Smooth muscle cell (in vitro differentiated cells): ENCODE measurements around the gene CDKAL1. TPM values are rescaled to one million over a fixed set of nuclear protein-coding genes. Genes with fewer than 3 reads are reported as not detected.
A peak's percentile ranks its signal among the peaks of the same experiment; 100 is the strongest.

Experiments used
- DNase-seq: peaks from one replicate; lab custom pipeline; 2025; ENCODE audit not compliant: unreplicated experiment; lab: John Stamatoyannopoulos, UW
- H2AFZ ChIP-seq: fragments of 200-600 bp; sonication (generic); 2 replicates; pipeline ENCODE4 v1.6.0; 2016; ENCODE audit warnings: antibody characterized with exemption, low read depth, mild to moderate bottlenecking
- H3F3A ChIP-seq: fragments of 200-600 bp; sonication (generic); 2 replicates; pipeline ENCODE4 v1.6.0; 2017; ENCODE audit warnings: antibody characterized with exemption, low read depth
- H3K27ac ChIP-seq: fragments of 200-600 bp; sonication (generic); 2 replicates; pipeline ENCODE4 v1.5.1; 2016; ENCODE audit warnings: low read depth, mild to moderate bottlenecking
- H3K27me3 ChIP-seq: fragments of 200-600 bp; sonication (generic); 2 replicates; pipeline ENCODE4 v1.6.1; 2016; ENCODE audit warnings: low read depth, mild to moderate bottlenecking
- H3K36me3 ChIP-seq: fragments of 200-600 bp; sonication (generic); 2 replicates; pipeline ENCODE4 v1.5.1; 2016; ENCODE audit warnings: low read depth
- H3K4me1 ChIP-seq: fragments of 200-600 bp; sonication (generic); 2 replicates; pipeline ENCODE4 v1.5.1; 2016; ENCODE audit warnings: low read depth
- H3K4me2 ChIP-seq: fragments of 200-600 bp; sonication (generic); 2 replicates; pipeline ENCODE4 v1.6.0; 2016; ENCODE audit warnings: mild to moderate bottlenecking
- H3K4me3 ChIP-seq: fragments of 200-600 bp; sonication (generic); 2 replicates; pipeline ENCODE4 v1.5.1; 2016; ENCODE audit warnings: mild to moderate bottlenecking
- H3K79me2 ChIP-seq: fragments of 200-600 bp; sonication (generic); 2 replicates; pipeline ENCODE4 v1.6.0; 2016; ENCODE audit warnings: low read depth, mild to moderate bottlenecking
- H3K9ac ChIP-seq: fragments of 200-600 bp; sonication (generic); 2 replicates; pipeline ENCODE4 v1.6.0; 2016; ENCODE audit warnings: low read depth
- H3K9me3 ChIP-seq: fragments of 200-600 bp; sonication (generic); replicated peaks from 2 replicates; pipeline ENCODE4 v1.5.1; 2016; ENCODE audit warnings: low read depth
- H4K20me1 ChIP-seq: fragments of 200-600 bp; sonication (generic); 2 replicates; pipeline ENCODE4 v1.6.0; 2016; ENCODE audit warnings: low read depth
- WGBS: methylation state at CpG from one replicate; pipeline ENCODE4 v1.1.7; 2016; ENCODE audit warnings: low lambda C conversion rate; 5-methylcytosine and 5-hydroxymethylcytosine counted together
- polyA plus RNA-seq: library from polyadenylated mRNA; unstranded; fragments of >200 nt; fragmentation: Nextera tagmentation; extraction: Ambion mirVana; gene quantifications from 2 replicates; pipeline ENCODE4 v1.2.1, GENCODE V29; 2016
- total RNA-seq: library from RNA; depleted of rRNA; stranded (reverse); fragments of >200 nt; gene quantifications from 2 replicates; pipeline ENCODE4 v1.2.3, GENCODE V29; 2014
- TF ChIP-seq, protein P1 (sequence below): fragments of 200-600 bp; sonication (generic); IDR thresholded peaks from 2 replicates; pipeline ENCODE4 v1.5.1; 2017; ENCODE audit warnings: borderline replicate concordance, mild to moderate bottlenecking, antibody characterized with exemption; ENCODE audit not compliant: insufficient read depth, poor library complexity, severe bottlenecking

CDKAL1 gene
- total and polyA plus RNA-seq, 2 experiments from 2014 or later, result 16.5 to 16.6 TPM

DNA sequence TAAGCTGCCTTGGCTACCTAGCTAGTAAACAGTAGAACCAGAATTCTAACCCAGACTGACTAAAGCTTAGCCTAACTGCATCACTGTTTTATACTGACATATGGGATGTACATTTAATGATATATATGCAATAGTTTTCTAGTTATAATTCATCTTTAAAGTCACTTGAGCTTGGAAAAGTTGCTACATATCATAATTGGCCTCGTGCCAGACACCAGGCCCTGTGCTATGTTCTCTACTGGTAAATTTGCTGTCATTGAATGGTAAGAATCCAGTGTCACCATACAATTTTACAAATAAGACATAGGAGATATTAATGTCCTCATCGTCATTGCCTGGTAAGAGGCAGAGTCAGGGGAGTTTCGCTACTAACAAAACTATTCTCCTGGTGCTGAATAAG lies 396.8 kb downstream of the CDKAL1 start:
- no peak overlapping the region for H3K27ac ChIP-seq
- H3K4me3 ChIP-seq, result no peak overlapping the region
- H3K9ac ChIP-seq, result no peak overlapping the region
- H2AFZ ChIP-seq, result no peak overlapping the region
- no peak for DNase-seq
- 92% methylated on average over 3 of the region's 3 CpGs for WGBS
- no peaks in the 10 kb centered on the region for H3K79me2 ChIP-seq
- H3F3A ChIP-seq, result no peaks in the 10 kb centered on the region
- no peaks in the 10 kb centered on the region for H3K9me3 ChIP-seq
- H3K36me3 ChIP-seq, result no peaks in the 10 kb centered on the region
- TF ChIP-seq, protein P1, sequence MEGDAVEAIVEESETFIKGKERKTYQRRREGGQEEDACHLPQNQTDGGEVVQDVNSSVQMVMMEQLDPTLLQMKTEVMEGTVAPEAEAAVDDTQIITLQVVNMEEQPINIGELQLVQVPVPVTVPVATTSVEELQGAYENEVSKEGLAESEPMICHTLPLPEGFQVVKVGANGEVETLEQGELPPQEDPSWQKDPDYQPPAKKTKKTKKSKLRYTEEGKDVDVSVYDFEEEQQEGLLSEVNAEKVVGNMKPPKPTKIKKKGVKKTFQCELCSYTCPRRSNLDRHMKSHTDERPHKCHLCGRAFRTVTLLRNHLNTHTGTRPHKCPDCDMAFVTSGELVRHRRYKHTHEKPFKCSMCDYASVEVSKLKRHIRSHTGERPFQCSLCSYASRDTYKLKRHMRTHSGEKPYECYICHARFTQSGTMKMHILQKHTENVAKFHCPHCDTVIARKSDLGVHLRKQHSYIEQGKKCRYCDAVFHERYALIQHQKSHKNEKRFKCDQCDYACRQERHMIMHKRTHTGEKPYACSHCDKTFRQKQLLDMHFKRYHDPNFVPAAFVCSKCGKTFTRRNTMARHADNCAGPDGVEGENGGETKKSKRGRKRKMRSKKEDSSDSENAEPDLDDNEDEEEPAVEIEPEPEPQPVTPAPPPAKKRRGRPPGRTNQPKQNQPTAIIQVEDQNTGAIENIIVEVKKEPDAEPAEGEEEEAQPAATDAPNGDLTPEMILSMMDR, result no peak
- no peaks in the 10 kb centered on the region for H3K27me3 ChIP-seq
- no peak overlapping the region for H3K4me2 ChIP-seq
- no peaks in the 10 kb centered on the region for H4K20me1 ChIP-seq
- H3K4me1 ChIP-seq, result peaks cover 17% of the 10 kb centered on the region

GRCh38 chr6:20931772-20932171 lies 397.5 kb downstream of the CDKAL1 start:
- no peak for DNase-seq

GRCh38 chr6:20932284-20932683 lies 398.0 kb downstream of the CDKAL1 start:
- Histone ChIP-seq H3F3A (no peaks in the 10 kb centered on the region), H3K4me1 (peaks cover 17% of the 10 kb centered on the region), H3K36me3 (no peaks in the 10 kb centered on the region), H3K27me3 (no peaks in the 10 kb centered on the region), H3K9ac (no peak overlapping the region), H2AFZ (no peak overlapping the region), H3K4me2 (peak overlapping the region; percentile 17), H3K27ac (no peak overlapping the region), H3K79me2 (no peaks in the 10 kb centered on the region), H3K9me3 (no peaks in the 10 kb centered on the region), H3K4me3 (no peak overlapping the region), H4K20me1 (no peaks in the 10 kb centered on the region)
- DNase-seq, result no peak
- WGBS, result 70% methylated on average over 5 of the region's 5 CpGs
- TF ChIP-seq, protein P1, result no peak

More at GRCh38 chr6:20931772-20932171, 397.5 kb downstream of the CDKAL1 start:
- Histone ChIP-seq H3K27me3 (no peaks in the 10 kb centered on the region), H4K20me1 (no peaks in the 10 kb centered on the region), H3K79me2 (no peaks in the 10 kb centered on the region), H3K4me1 (peaks cover 17% of the 10 kb centered on the region), H3K27ac (no peak overlapping the region), H3K9me3 (no peaks in the 10 kb centered on the region), H3F3A (no peaks in the 10 kb centered on the region), H3K4me2 (no peak overlapping the region), H3K36me3 (no peaks in the 10 kb centered on the region), H3K9ac (no peak overlapping the region), H3K4me3 (no peak overlapping the region), H2AFZ (no peak overlapping the region)
- WGBS, result 93% methylated on average over 6 of the region's 6 CpGs
- TF ChIP-seq, protein P1, result no peak

GRCh38 chr6:20933057-20933788 lies 399.0 kb downstream of the CDKAL1 start:
- no peak for DNase-seq
- no peak overlapping the region for H3K4me2 ChIP-seq
- no peaks in the 10 kb centered on the region for H3K79me2 ChIP-seq
- no peaks in the 10 kb centered on the region for H4K20me1 ChIP-seq
- no peaks in the 10 kb centered on the region for H3K9me3 ChIP-seq
- TF ChIP-seq, protein P1, result no peak
- H2AFZ ChIP-seq, result no peak overlapping the region
- H3K9ac ChIP-seq, result no peak overlapping the region
- no peaks in the 10 kb centered on the region for H3K27me3 ChIP-seq
- H3F3A ChIP-seq, result no peaks in the 10 kb centered on the region
- WGBS, result 69% methylated on average over 2 of the region's 2 CpGs
- no peak overlapping the region for H3K4me3 ChIP-seq
- no peak overlapping the region for H3K27ac ChIP-seq
- H3K36me3 ChIP-seq, result no peaks in the 10 kb centered on the region
- peaks cover 17% of the 10 kb centered on the region for H3K4me1 ChIP-seq
